ENCODE data around the gene SPDYE1. TPM values are rescaled to one million over a fixed set of nuclear protein-coding genes. Genes with fewer than 3 reads are reported as not detected.
"Not testable (repeated sequence)": the region's sequence is repeated elsewhere in the genome, so short reads cannot be mapped to it uniquely, and the experiment has no call there.

SPDYE1 gene
- not detected in 2 replicates for total RNA-seq (2014; rRNA removed; shearing (Covaris generic))

- not testable (repeated sequence) for DNase-seq (ENCODE audit: low read depth)
These were observed at the start of gene SPDYE1 for GRCh38 chr7:43997532-43997931. TSS of gene SPDYE1 (plus strand) at chr7:43997897. CDS start at chr7:43999950, 2,053 bp downstream.

GRCh38 chr7:43952028-43952427, 45.7 kb upstream of the SPDYE1 start:
- no peak for DNase-seq (ENCODE audit: low read depth)

- DNase-seq (ENCODE audit: low read depth): no peak
These were observed 44.6 kb upstream of the SPDYE1 start for GRCh38 chr7:43953071-43953470.

GRCh38 chr7:43954524-43955228, 43.0 kb upstream of the SPDYE1 start:
- peak; percentile 76 for DNase-seq (ENCODE audit: low read depth)

- no peak for DNase-seq (ENCODE audit: low read depth)
These were observed 41.7 kb upstream of the SPDYE1 start for GRCh38 chr7:43956027-43956426.

GRCh38 chr7:43960933-43961332, 36.8 kb upstream of the SPDYE1 start:
- no peak for DNase-seq (ENCODE audit: low read depth)

- DNase-seq (ENCODE audit: low read depth): not testable (repeated sequence)
These were observed 31.3 kb upstream of the SPDYE1 start for GRCh38 chr7:43966392-43966791.

GRCh38 chr7:43968172-43969040, 29.3 kb upstream of the SPDYE1 start:
- not testable (repeated sequence) for DNase-seq (ENCODE audit: low read depth)

- not testable (repeated sequence) for DNase-seq (ENCODE audit: low read depth)
These were observed 28.1 kb upstream of the SPDYE1 start for GRCh38 chr7:43969586-43969985.

GRCh38 chr7:43970698-43971097, 27.0 kb upstream of the SPDYE1 start:
- not testable (repeated sequence) for DNase-seq (ENCODE audit: low read depth)

GRCh38 chr7:43974033-43974573, 23.6 kb upstream of the SPDYE1 start:
- DNase-seq (ENCODE audit: low read depth): not testable (repeated sequence)

- not testable (repeated sequence) for DNase-seq (ENCODE audit: low read depth)
These were observed 22.8 kb upstream of the SPDYE1 start for GRCh38 chr7:43974725-43975482.

- no peak for DNase-seq (ENCODE audit: low read depth)
These were observed 20.2 kb upstream of the SPDYE1 start for GRCh38 chr7:43977525-43977924.

- DNase-seq (ENCODE audit: low read depth): not testable (repeated sequence)
These were observed 19.6 kb upstream of the SPDYE1 start for GRCh38 chr7:43978102-43978501.

- DNase-seq (ENCODE audit: low read depth): not testable (repeated sequence)
These were observed 14.8 kb upstream of the SPDYE1 start for GRCh38 chr7:43982848-43983247.

GRCh38 chr7:43983736-43984135, 14.0 kb upstream of the SPDYE1 start:
- not testable (repeated sequence) for DNase-seq (ENCODE audit: low read depth)

- DNase-seq (ENCODE audit: low read depth): peak; percentile 73
These were observed 11.5 kb upstream of the SPDYE1 start for GRCh38 chr7:43985904-43986864.

GRCh38 chr7:43987476-43987875, 10.2 kb upstream of the SPDYE1 start:
- DNase-seq (ENCODE audit: low read depth): not testable (repeated sequence)

- not testable (repeated sequence) for DNase-seq (ENCODE audit: low read depth)
These were observed 7.6 kb upstream of the SPDYE1 start for GRCh38 chr7:43990011-43990585.

- not testable (repeated sequence) for DNase-seq (ENCODE audit: low read depth)
These were observed 6.9 kb upstream of the SPDYE1 start for GRCh38 chr7:43990829-43991228.

Measured in RPMI7951 (cell line).